Measurements from ENCODE around the gene THEM4. TPM values are rescaled to one million over a fixed set of nuclear protein-coding genes. Genes with fewer than 3 reads are reported as not detected.
A peak's percentile ranks its signal among the peaks of the same experiment; 100 is the strongest.

THEM4 gene
- total RNA-seq, 2 donors from 2014 or later: 42.2 to 57.3 TPM

- H3K27ac Mint-ChIP-seq: peak overlapping the region; percentile 97
- peaks cover 51% of the 10 kb centered on the region for H3K4me1 Mint-ChIP-seq
- H3K36me3 Mint-ChIP-seq (ENCODE audit: low read depth): peaks cover 8% of the 10 kb centered on the region
Observed at GRCh38 chr1:151840421-151840820, 68.9 kb downstream of the THEM4 start.

GRCh38 chr1:151839457-151840403 is 69.6 kb downstream of the THEM4 start, which contains the start of gene C2CD4D:
Gene C2CD4D (minus strand): TSS chr1:151839820. CDS start chr1:151838989, 831 bp downstream.
- H3K27ac Mint-ChIP-seq: peak within 1 kb of the TSS; percentile 97
- H3K27me3 Mint-ChIP-seq: no peaks in the 10 kb centered on the region
- H3K9me3 ChIP-seq (ENCODE audit: control insufficient read depth, low read length, poor library complexity, severe bottlenecking): no peaks in the 10 kb centered on the region
- peaks cover 47% of the 10 kb centered on the region for H3K4me1 Mint-ChIP-seq
- peak; percentile 84 for ATAC-seq
- H3K36me3 Mint-ChIP-seq (ENCODE audit: low read depth): peaks cover 3% of the 10 kb centered on the region
- peak; percentile 67 to 74 (median 68) for DNase-seq
- peak within 1 kb of the TSS; percentile 91 for H3K4me3 Mint-ChIP-seq

More at GRCh38 chr1:151840421-151840820, 68.9 kb downstream of the THEM4 start:
- DNase-seq (no peak), ATAC-seq (no peak)
- no peaks in the 10 kb centered on the region for H3K9me3 ChIP-seq (ENCODE audit: control insufficient read depth, low read length, poor library complexity, severe bottlenecking)
- Mint-ChIP-seq H3K4me3 (peak overlapping the region; percentile 91), H3K27me3 (no peaks in the 10 kb centered on the region)

GRCh38 chr1:151839082-151839412 is 70.3 kb downstream of the THEM4 start:
- ATAC-seq (no peak), DNase-seq (no peak)
- no peaks in the 10 kb centered on the region for H3K9me3 ChIP-seq (ENCODE audit: control insufficient read depth, low read length, poor library complexity, severe bottlenecking)
- H3K36me3 Mint-ChIP-seq (ENCODE audit: low read depth): peaks cover 2% of the 10 kb centered on the region
- H3K4me3 Mint-ChIP-seq: peak overlapping the region; percentile 91
- H3K27ac Mint-ChIP-seq: peak overlapping the region; percentile 97
- H3K27me3 Mint-ChIP-seq: no peaks in the 10 kb centered on the region
- H3K4me1 Mint-ChIP-seq: peaks cover 42% of the 10 kb centered on the region

GRCh38 chr1:151838222-151839081 is 70.9 kb downstream of the THEM4 start:
- Mint-ChIP-seq H3K36me3 (ENCODE audit: low read depth) (peaks cover 2% of the 10 kb centered on the region), H3K27ac (peak overlapping the region; percentile 98)
- DNase-seq: peak; percentile 33 to 54 (median 47)

GRCh38 chr1:151837884-151838221 is 71.5 kb downstream of the THEM4 start:
- Mint-ChIP-seq H3K27me3 (no peaks in the 10 kb centered on the region), H3K4me1 (peaks cover 50% of the 10 kb centered on the region), H3K36me3 (ENCODE audit: low read depth) (peaks cover 2% of the 10 kb centered on the region), H3K27ac (peak overlapping the region; percentile 98), H3K4me3 (peak overlapping the region; percentile 98)
- H3K9me3 ChIP-seq (ENCODE audit: control insufficient read depth, low read length, poor library complexity, severe bottlenecking): no peaks in the 10 kb centered on the region
- DNase-seq (no peak), ATAC-seq (no peak)

More at GRCh38 chr1:151838222-151839081, 70.9 kb downstream of the THEM4 start:
- peak overlapping the region; percentile 98 for H3K4me3 Mint-ChIP-seq
- no peaks in the 10 kb centered on the region for H3K27me3 Mint-ChIP-seq
- ATAC-seq: peak; percentile 30
- H3K4me1 Mint-ChIP-seq: peaks cover 48% of the 10 kb centered on the region
- H3K9me3 ChIP-seq (ENCODE audit: control insufficient read depth, low read length, poor library complexity, severe bottlenecking): no peaks in the 10 kb centered on the region

GRCh38 chr1:151837197-151837596 is 72.1 kb downstream of the THEM4 start:
- Mint-ChIP-seq H3K4me1 (peaks cover 57% of the 10 kb centered on the region), H3K27me3 (no peaks in the 10 kb centered on the region), H3K36me3 (ENCODE audit: low read depth) (peaks cover 2% of the 10 kb centered on the region), H3K27ac (peak overlapping the region; percentile 98), H3K4me3 (peak overlapping the region; percentile 98)
- H3K9me3 ChIP-seq (ENCODE audit: control insufficient read depth, low read length, poor library complexity, severe bottlenecking): no peaks in the 10 kb centered on the region
- peak in 1 of 3 donors; percentile 47 for DNase-seq
- peak; percentile 12 for ATAC-seq

- ATAC-seq (no peak), DNase-seq (no peak)
- Mint-ChIP-seq H3K27ac (peak overlapping the region; percentile 98), H3K27me3 (no peaks in the 10 kb centered on the region), H3K4me1 (peaks cover 66% of the 10 kb centered on the region), H3K4me3 (no peak overlapping the region), H3K36me3 (ENCODE audit: low read depth) (peaks cover 2% of the 10 kb centered on the region)
- no peaks in the 10 kb centered on the region for H3K9me3 ChIP-seq (ENCODE audit: control insufficient read depth, low read length, poor library complexity, severe bottlenecking)
Observed at GRCh38 chr1:151835596-151835995, 73.7 kb downstream of the THEM4 start.

GRCh38 chr1:151834239-151834638 is 75.1 kb downstream of the THEM4 start:
- Mint-ChIP-seq H3K4me1 (peaks cover 67% of the 10 kb centered on the region), H3K27ac (peak overlapping the region; percentile 98), H3K27me3 (no peaks in the 10 kb centered on the region), H3K4me3 (peak overlapping the region; percentile 91), H3K36me3 (ENCODE audit: low read depth) (peaks cover 2% of the 10 kb centered on the region)
- no peaks in the 10 kb centered on the region for H3K9me3 ChIP-seq (ENCODE audit: control insufficient read depth, low read length, poor library complexity, severe bottlenecking)
- ATAC-seq (no peak), DNase-seq (no peak)

GRCh38 chr1:151833172-151833900 is 76.0 kb downstream of the THEM4 start:
- H3K9me3 ChIP-seq (ENCODE audit: control insufficient read depth, low read length, poor library complexity, severe bottlenecking): no peaks in the 10 kb centered on the region
- ATAC-seq (no peak), DNase-seq (no peak)
- Mint-ChIP-seq H3K27me3 (no peaks in the 10 kb centered on the region), H3K27ac (peak overlapping the region; percentile 98), H3K36me3 (ENCODE audit: low read depth) (peaks cover 2% of the 10 kb centered on the region), H3K4me3 (peak overlapping the region; percentile 97), H3K4me1 (peaks cover 74% of the 10 kb centered on the region)

GRCh38 chr1:151832318-151832980 is 76.9 kb downstream of the THEM4 start:
- H3K27me3 Mint-ChIP-seq: no peaks in the 10 kb centered on the region
- DNase-seq (no peak), ATAC-seq (no peak)
- peak overlapping the region; percentile 98 for H3K27ac Mint-ChIP-seq
- no peaks in the 10 kb centered on the region for H3K9me3 ChIP-seq (ENCODE audit: control insufficient read depth, low read length, poor library complexity, severe bottlenecking)
- H3K4me3 Mint-ChIP-seq: peak overlapping the region; percentile 97
- no peaks in the 10 kb centered on the region for H3K36me3 Mint-ChIP-seq (ENCODE audit: low read depth)
- H3K4me1 Mint-ChIP-seq: peaks cover 78% of the 10 kb centered on the region

- Mint-ChIP-seq H3K4me1 (peaks cover 70% of the 10 kb centered on the region), H3K4me3 (peak within 1 kb of the TSS; percentile 97), H3K27me3 (no peaks in the 10 kb centered on the region), H3K27ac (peak within 1 kb of the TSS; percentile 98), H3K36me3 (ENCODE audit: low read depth) (no peaks in the 10 kb centered on the region)
- ATAC-seq: no peak
- no peaks in the 10 kb centered on the region for H3K9me3 ChIP-seq (ENCODE audit: control insufficient read depth, low read length, poor library complexity, severe bottlenecking)
- DNase-seq: no peak
Observed at GRCh38 chr1:151831605-151832004, 77.7 kb downstream of the THEM4 start, which contains the start of gene RORC. Gene RORC (minus strand): TSS chr1:151831802. CDS start chr1:151831764, 38 bp downstream.

- Mint-ChIP-seq H3K4me3 (peak overlapping the region; percentile 97), H3K4me1 (peaks cover 70% of the 10 kb centered on the region), H3K27ac (peak overlapping the region; percentile 98), H3K36me3 (ENCODE audit: low read depth) (no peaks in the 10 kb centered on the region), H3K27me3 (no peaks in the 10 kb centered on the region)
- ATAC-seq (no peak), DNase-seq (no peak)
- no peaks in the 10 kb centered on the region for H3K9me3 ChIP-seq (ENCODE audit: control insufficient read depth, low read length, poor library complexity, severe bottlenecking)
Observed at GRCh38 chr1:151831256-151831591, 78.1 kb downstream of the THEM4 start.

Data from T-helper 17 cell (primary cell).